Inflammatory macrophage treated with lipopolysaccharide for 1 hour (primary cell): ENCODE data around the gene INPP5K.
A peak's percentile ranks its signal among the peaks of the same experiment; 100 is the strongest.
"Not testable (repeated sequence)": the region's sequence is repeated elsewhere in the genome, so short reads cannot be mapped to it uniquely, and the experiment has no call there.

Experiments used
- DNase-seq, 2 donors: peaks; one replicate each; pipeline ENCODE4 v3.0.0-alpha.2; 2020 to 2022

The INPP5K gene

DNA sequence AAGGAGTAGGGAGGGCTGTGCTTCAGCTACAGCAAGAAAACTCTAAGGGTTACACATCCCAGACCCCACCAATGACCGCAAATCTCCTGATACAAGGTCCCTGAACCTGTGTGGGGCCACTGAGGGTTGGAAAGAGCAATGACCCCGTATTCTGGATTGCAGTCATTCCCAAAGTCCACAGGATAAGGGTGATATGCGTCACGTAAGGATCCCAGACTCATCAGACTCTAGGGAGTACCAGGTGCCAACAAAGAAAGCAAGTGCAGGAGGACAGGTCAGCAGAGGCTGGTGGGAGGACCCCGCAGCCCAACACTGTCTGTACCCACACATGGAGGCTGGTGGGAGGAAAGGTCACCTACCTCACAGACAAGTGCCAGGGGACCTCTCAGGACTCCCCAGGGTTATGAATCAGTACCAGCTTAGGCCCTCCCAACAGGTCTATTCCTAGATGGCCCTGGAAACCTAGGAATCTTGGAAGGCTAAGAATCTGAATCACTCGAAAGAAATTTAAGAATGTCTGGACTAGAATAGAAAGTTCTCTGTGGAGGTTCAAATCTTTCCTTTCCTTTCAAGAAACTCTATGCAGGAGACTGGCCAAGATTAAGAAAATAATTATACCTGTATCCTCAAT is 30.0 kb upstream of the INPP5K start:
- DNase-seq: no peak

DNA sequence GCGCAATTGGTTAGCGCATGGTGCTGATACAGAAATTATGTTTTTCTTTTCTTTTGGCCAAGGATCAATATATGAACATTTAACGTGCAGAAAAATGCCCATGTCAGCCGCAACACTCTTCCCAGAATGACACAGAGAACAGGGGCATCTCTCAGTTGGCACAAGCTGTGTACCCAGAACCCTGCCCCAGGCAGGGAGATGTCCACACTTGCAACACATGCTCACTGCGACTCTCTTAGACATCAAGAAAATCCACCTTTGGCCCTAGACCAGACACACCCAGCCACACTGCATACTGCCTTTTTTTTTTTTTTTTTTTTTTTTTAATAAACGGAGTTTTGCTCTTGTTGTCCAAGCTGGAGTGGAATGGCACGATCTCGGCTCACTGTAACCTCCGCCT is 29.2 kb upstream of the INPP5K start:
- no peak for DNase-seq

DNA sequence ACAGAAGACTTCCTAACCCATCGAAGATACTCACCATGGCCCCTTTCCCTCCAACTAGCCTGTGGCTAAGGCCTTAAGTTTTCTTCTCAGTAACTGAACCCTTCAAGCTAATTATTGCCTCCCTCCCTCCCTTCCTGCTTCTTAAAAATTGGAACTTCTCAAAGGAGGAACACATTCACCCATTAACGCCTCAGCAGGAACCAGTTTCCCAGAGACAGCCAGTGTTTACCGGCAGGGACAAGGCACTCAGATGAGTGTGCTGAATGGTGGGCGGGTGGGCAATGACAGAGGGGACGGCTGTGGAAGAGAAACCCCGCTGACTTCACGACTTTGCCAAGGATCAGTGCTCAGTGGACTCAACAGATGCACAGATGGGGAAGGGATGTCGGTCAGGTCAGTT is 25.9 kb upstream of the INPP5K start:
- no peak for DNase-seq

DNA sequence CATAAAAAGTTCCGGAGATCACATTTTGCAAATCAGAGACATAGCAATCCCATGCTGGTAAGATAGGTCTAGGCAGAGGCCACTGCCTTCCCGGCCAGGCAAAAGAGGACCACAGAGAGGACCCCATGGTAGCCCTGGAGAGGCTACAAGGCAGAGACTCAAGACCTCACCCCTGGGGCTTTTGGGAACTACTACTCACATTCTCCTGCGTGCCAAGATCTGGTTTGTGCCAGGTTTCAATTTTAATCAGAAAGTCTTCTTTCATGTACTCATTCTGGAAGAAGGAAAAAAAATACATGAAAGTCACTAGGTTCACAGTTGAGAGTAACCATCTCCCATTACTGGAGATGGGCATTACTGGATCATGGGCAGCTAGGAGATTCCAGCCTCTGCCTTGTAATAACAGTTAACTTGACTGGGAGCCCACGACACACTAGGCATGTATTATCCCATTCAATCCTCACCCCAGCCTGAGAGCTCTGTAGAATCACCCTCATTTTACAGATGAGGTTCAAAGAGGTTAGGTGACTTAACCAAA is 25.0 kb upstream of the INPP5K start:
- DNase-seq: no peak

DNA sequence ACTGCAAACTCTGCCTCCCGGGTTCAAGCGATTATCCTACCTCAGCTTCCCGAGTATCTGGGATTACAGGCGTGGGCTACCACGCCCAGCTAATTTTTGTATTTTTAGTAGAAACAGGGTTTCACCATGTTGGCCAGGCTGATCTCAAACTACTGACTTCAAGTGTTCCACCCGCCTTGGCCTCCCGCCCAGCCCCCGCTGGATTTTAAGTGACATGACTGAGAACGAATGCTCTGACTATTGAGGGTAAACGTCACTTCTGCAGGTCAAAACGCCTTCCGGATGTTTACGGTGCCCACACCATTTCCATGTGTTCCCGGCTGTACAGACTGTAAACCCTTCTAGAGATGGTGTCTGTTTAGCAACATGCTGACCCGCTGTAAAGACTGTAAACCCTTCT is 23.4 kb upstream of the INPP5K start:
- DNase-seq: no peak

DNA sequence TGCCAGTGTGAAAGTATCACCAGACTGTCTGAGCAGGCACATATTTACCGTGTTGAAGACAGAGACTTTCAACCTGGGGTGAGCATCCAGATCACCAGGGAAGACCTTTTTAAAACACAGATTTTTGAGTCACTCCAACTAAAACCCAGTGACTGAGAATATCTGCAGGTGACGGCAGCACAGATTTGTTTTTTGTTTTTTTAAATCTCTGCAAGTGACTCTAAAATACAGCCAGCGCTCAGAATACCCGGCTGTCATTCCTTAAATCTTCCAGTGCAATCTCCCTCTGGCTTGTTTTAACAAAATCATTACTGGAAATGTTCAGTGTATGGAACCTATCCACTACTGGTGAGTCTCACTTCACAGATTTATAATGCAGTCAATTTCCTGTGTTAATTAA is 19.3 kb upstream of the INPP5K start:
- no peak for DNase-seq

DNA sequence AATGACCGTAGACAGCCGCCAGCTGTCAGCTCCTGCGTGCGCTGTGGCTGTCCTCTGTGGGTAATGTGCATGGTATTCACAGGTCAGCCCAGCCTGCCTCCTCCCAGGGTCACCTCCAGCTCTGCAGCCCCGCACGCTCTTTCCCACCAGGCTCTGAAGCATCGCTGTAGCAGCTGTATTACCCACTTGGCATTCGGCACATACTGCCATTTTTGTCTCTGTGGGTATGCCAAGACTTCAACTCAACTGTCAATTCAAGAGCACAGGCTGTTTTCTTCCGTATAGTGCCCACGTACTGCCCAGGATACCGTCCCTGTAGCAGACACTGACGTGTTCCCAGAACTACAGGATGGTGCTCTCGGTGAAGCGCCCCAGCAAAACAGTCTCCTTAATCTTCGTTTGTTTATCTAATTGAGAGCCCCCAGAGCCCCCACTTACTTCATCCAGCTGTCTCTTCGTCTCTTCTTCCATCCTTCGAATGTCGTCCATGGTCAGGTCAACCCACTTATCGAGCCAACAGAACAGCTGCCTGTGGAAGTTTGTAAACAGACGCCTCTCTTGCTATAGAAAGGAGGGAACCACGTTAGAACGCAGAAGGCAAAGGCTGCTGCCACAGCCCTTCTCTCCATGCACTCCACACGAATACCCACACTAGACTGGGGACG is 17.4 kb upstream of the INPP5K start:
- no peak for DNase-seq

DNA sequence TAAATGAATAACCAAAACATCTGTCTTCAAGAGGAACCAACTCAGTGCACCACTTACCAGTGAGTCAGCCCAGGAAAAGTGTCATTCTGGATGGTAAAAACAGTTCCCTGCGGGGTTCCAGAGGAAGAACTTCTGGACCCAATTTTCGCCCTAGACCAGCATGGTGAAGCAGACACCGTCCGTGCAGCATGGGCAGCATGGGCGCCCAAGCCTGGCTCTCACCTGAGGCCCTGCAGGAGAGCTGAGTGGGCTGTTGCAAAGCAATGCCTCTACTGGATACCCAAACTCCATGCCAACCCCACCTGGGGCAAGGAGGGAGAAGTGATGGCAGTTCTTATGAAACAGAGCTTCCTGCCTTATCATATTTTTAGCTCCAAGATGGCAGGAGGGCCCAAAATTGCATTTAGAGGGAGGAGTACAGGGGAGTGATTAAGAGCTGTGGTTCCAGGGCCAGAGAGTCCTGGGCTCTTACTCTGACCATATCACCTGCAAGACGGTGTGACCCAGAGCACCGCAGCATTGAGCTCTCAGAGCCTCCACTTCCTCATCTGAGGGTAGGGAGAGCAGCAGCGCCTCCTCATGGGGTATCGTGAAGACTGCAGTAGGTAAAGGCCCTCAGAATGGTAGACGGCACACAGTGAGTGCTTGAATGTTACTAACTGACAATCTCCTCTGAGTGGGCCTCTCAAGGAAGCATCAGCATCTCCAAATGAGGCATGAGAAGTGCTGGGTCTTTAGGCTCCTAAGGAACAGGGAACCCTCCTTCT is 16.6 kb upstream of the INPP5K start:
- DNase-seq: peak; percentile 26 to 27

DNA sequence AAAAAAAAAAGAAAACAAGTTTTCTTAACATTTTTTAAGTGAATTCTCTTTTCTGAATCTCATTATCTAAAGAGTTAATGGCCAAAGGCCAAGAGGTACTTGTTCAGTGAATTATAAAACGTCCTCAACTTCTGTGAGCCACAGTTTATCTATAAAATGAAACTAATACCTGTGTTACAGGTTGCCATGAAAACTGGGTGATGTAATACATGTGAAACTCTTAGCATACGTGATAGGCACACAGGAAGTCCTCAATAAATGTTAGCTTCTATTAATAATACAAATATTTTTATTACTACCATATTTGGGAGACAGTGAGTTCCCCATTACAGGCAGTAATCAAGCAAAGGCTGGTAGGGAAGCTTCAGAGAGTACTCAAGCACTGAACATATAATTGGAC is 13.5 kb upstream of the INPP5K start:
- no peak for DNase-seq

DNA sequence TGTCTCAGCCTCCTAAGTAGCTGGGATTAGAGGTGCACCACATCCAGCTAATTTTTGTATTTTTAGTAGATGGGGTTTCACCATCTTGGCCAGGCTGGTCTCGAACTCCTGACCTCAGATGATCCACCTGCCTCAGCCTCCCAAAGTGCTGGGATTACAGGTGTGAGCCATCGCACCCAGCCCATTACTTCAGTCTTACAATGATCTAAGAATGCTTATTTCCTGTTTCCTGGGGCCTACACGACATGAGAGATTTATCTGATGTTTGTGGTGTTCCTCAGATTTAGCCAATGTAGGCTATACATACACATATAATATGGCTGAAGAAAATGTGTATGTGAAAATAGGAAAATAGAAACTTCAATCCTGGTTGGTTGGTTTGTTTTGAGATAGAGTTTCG is 10.5 kb upstream of the INPP5K start:
- DNase-seq: not testable (repeated sequence)

DNA sequence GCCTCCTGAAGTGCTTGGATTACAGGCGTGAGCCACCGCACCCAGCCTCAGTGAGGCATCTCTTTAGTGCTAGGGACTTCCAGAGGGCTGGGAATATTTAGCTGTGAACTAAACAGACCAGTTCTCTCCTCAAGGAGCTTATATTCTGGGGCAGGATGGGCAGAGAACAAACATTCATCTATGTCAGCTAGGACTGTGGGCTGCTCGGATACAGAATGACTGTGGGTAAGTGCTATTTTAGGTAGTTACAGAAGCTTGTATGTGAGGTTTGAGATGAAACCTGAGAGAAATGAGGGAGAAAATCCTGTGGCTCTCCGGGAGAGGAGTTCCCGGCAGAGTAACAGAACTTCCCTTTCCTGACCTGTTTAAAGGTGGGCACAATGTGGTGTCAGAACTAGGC is 6.2 kb upstream of the INPP5K start:
- DNase-seq: no peak

DNA sequence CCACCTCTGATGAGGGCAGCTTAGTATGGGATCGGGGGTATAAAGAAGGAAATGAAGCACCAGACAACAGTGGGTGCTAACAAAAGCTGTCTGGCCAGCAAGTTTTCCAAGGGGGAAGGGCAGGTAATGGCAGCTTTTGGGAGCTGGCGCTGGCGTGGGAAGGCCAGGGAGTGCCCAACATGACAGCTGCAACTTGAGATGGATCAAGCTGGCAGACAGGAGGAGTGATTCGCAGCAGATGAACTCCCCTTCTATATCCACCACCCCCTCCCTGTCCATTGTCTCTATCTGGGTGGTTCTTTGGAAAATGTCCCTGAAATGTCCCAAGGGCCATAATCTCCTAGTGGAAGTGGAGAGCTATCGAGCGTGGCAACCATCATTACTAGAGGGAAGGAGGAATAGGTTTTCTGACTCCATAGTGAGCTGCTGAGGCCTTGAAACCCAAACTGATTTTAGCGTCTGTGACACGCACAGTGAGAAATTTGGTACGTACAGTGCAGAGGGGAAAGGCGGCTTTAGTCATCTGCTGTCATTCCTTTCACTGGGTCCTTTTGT is 4.8 kb upstream of the INPP5K start:
- DNase-seq: no peak

DNA sequence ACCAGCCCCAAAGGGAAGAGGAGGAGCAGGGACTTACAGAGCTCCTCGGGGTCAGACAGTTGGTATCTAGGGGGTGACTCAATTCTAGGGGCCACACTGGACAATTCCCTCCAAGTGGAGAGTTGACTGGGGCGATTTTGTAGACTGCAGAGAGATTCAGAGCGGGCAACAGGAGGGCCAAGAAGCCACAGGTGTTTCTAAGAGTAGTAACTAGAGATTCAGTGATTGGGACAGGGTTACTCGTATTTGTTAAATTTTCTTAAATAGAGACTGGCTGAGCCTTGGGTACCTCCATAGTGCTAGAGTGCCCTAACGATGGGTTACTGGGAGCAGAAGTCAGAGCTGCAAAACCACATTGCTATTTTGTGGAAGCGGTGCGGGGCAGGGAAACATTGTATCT is 3.3 kb upstream of the INPP5K start:
- no peak for DNase-seq

DNA sequence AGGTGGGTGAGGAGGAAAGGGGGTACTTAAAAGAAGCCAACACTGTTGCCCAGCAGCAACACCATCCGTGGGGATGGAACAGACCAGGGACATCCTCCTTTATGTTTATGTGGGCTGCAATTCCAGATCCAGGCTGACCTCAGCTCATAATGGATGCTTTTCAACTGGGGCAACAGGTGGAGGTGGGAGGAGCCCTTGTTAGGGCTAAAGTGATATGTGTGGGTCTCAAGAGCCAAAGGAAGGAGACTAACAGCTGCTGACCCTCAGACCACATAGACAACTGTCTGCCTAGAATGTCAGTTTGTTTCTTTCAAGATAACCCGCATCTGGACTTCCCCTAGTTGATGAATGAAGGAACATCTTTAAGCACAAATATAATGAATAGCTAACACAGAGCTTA is 2.0 kb upstream of the INPP5K start:
- DNase-seq: no peak

DNA sequence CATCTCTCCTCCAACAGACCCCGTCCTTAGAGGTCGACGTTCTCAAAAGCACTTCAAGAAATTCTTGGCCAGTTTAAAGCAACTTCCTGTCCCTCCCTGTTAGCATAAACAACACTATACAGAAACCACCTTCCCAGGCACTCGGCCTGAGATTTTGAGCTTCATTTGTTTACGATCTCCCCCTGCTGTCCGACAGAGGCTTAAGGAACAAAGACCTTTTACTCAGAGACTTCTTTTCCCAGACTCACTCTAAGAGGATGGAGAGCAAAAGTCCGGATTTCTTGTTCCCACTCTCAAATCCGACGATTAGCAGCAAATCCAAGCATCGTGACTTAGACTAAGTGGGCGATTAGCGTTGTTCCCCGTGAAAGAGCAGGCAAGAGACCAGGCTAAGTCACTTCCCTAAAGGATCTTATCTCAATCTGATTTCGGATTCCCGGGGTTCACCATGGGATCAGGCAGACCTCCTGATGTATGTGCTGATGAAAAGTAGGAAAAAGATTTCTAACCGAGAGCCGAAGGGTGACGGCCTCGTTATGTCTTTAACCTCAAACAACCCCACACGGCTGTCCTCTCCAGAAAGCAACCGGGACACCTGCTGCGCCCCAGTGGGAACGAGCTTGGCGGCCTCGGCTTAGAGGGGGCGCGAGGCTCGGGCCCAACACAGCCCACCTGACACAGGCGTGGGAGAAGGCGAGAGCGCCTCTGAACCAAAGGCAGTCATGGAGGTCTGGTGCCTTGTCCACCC is 598 bp downstream of the INPP5K start:
- peak; percentile 76 to 79 for DNase-seq

DNA sequence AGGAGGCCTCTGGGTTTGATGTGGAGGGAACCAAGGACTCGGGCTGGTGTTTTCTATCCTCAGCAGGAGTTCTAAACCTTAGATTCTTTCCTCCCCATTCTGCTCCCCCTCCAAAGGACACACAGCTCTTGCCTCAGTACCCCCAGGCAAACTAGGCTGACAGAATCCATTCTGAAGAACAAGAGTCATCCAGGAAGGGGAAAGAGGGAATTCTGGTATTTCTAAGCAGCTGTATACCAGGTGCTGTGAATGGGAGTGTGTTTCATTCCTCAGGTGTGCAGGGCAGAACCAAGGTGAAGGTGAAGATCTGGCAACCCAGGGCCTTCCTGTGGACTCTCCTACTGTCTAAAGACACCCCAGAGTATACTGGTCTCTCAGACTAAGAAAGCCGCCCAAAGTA is 4.1 kb downstream of the INPP5K start:
- DNase-seq: no peak

DNA sequence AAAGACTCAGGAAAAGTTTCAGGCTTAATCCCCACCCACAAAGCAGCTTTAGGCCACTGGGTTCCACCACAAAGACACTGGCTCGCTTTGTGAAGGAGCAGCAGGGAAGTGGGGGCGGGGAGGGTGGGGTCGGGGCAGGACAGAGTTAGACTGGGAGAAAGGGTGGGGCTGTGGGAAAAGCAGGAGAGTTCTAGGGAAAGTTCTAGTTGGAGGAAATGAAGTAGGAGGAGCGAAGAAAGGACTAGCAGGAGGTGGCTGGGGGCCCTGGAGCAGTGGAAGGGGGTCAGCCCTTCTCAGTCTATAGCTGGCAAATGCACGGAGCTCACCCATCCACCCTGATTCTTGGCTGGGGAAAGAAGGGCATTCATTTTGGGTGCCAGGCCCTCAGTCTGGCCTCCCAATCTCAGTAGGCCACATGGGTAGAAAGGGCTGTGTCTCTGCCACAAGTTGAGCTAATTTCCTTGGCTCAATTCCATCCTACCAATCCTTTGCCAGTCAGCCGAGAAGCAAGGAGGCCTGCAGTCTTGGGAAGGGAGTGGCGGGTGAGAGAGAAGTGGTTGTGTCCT is 4.6 kb downstream of the INPP5K start:
- no peak for DNase-seq

DNA sequence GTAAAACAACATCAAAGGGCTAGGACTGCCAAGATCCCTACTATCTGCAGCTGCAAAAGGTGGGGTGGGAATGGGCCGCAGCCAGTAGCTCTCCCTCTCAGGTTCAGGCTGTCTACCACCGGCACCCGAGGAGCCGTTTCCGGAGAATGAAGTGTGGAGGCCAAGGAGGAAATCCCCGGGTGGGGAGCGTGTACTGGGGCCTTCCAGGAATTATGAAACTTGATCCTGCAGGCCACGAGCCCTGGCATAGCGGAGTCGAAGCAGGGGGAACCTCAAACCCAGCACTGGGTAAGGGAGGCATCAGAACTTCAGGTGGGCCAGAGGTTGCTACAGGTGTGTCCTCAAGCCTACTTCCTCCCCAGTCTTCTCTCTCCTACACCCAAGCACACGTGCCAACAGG is 5.1 kb downstream of the INPP5K start:
- DNase-seq: no peak

DNA sequence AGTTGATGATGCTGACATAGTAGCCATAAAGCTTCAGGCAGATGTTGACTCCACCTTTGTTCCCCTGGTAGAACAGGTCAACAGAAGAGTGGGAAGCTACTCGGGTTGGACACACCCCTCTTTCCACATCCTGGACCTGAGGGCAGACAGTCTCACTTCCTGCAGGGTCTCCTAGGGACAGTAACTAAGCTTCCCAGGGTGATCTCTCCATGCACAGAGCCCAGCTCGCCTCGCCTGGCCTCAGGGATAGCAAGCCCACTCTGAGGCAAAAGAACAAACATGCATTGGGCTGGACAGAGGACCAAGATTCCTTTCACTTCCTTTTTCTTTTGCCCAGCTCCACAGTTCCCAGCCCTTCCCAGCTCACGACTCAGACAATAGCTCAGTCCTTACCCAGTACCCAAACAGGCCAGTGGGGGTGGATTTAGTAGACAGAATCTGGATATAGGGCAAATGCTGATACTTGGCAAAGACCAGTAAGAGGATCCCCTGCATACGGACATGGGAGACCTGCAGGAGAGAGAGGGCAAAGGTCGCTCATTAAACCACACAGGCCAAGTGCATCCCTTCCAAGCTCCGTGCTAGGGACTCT is 7.0 kb downstream of the INPP5K start:
- peak in 1 of 2 donors; percentile 64 for DNase-seq

DNA sequence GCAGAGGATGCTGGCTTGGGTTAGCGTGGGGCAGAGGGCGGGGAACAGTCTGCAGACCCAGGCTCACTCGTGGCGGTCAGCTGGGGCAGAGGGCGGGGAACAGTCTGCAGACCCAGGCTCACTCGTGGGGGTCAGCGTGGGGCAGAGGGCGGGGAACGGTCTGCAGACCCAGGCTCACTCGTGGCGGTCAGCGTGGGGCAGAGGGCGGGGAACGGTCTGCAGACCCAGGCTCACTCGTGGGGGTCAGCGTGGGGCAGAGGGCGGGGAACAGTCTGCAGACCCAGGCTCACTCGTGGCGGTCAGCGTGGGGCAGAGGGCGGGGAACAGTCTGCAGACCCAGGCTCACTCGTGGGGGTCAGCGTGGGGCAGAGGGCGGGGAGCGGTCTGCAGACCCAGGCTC is 7.7 kb downstream of the INPP5K start:
- DNase-seq: not testable (repeated sequence)

DNA sequence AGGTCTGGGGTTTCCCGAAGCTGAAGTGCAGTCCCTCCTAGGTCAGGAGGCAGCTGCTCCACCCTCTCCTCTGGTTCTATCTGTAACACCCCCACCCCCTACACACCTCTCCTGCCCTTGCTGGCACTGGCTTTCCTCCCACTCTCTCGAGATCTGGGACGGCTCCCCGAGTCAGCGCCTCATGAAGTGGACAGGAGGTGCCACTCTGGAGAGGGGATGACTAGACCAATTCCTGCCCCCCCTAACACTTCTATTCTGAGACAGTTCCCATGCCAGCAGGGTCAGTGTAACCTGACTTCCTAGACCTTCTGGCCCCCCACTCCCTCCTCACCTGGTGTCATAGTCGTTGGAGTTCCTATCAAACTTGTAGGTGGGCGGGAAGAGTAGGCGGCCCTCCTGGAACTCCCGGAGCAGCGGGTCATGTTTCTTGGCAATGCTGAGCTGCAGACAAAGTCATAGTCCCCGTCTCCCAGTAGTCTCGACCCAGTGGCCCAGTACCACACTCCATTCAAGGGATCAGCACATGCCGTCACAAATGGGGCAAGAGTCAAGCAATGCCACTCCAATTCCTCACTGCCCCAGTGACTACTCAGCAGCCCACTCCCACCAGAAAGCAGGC is 9.7 kb downstream of the INPP5K start:
- DNase-seq: no peak

DNA sequence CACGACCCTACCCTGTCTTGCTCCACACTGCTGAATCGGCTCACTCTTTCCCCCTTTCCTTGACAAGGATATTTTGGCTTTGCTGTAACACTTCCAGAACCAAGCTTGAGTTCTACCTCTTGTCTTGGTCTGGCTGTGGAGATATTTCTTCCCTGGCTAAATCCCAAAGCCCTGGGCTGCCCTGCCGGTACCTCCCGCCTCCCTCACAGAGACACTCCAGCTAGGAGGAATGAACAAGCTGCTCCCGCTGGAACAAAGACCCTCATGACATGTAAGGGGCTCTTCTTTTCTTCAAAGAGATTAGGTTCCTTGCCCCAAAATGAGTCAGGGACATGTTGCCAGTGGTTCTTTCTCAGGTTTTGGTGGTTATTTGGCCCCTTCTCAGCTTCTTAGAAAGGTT is 10.8 kb downstream of the INPP5K start:
- DNase-seq: no peak
